Measurements from ENCODE around the gene FSTL4. TPM values are rescaled to one million over a fixed set of nuclear protein-coding genes. Genes with fewer than 3 reads are reported as not detected.

The FSTL4 gene
- total and polyA plus RNA-seq, 2 donors from 2014 or later, result 0.09 to 4.0 TPM

DNA sequence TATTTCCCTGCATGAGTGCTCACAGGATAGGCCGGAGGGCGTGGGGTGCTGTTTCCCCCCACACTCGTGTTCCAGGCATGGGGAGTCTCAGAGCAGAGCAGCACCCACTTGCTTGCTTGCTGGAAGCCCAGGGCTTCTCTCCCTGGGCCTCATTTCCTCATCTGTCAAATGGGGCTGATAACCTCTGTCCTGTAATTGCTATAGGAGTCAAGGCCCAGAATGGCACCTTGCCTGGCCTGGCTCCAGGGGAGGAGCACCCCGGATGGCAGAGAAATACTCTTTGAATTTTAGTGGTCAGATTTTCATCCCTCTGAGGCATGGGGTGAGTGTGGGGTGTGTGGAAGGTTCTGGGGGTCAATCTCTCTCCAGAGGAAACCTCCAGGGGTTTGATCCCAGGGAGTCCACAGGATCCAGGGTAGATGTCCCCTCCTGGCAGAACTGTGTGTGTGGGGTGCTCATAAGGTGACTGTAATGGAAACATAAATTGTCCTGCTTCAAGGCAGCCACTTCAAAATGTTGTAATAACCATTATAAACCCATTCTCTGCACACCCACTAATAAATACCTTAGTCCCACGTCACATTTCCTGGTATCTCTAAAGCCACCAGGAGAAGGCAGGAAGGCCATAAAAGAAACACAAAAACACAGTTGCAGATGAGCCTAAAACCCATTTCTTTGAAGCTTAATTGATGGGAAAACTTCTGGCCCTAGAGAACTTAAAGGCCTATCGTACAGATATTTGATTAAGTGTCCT is 272.2 kb downstream of the FSTL4 start:
- FAIRE-seq (no peak), DNase-seq (peak in 1 of 5 donors; percentile 4)
- no peak for TF ChIP-seq CTCF (IDR thresholded peaks at IDR 0.05; ENCODE audit: borderline replicate concordance, extremely low read depth, insufficient read depth)
- H3K4me3 ChIP-seq (ENCODE audit: low read length in 3 of 3), result no peak overlapping the region
- no peaks in the 10 kb centered on the region for H3K27me3 ChIP-seq (ENCODE audit: control insufficient read depth, insufficient read depth, low read length)
- H3K36me3 ChIP-seq (ENCODE audit: control insufficient read depth in 2 of 3, insufficient read depth in 3 of 3, low read length in 3 of 3), result no peaks in the 10 kb centered on the region
- H3K9ac ChIP-seq (ENCODE audit: low read length in 3 of 3), result no peak overlapping the region
- H3K9me3 ChIP-seq (ENCODE audit: control insufficient read depth in 2 of 3, insufficient read depth in 1 of 3, low read length in 3 of 3), result no peaks in the 10 kb centered on the region
- H3K4me1 ChIP-seq (ENCODE audit: control insufficient read depth in 2 of 3, insufficient read depth in 2 of 3, low read depth in 1 of 3, low read length in 3 of 3), result peaks cover 0 to 2% (median 0%) of the 10 kb centered on the region in 3 donors
- intact Hi-C loops (cut with DNase I), result no loop called here
- H3K27ac ChIP-seq (ENCODE audit: low read depth in 2 of 2, low read length in 2 of 2), result no peak overlapping the region

DNA sequence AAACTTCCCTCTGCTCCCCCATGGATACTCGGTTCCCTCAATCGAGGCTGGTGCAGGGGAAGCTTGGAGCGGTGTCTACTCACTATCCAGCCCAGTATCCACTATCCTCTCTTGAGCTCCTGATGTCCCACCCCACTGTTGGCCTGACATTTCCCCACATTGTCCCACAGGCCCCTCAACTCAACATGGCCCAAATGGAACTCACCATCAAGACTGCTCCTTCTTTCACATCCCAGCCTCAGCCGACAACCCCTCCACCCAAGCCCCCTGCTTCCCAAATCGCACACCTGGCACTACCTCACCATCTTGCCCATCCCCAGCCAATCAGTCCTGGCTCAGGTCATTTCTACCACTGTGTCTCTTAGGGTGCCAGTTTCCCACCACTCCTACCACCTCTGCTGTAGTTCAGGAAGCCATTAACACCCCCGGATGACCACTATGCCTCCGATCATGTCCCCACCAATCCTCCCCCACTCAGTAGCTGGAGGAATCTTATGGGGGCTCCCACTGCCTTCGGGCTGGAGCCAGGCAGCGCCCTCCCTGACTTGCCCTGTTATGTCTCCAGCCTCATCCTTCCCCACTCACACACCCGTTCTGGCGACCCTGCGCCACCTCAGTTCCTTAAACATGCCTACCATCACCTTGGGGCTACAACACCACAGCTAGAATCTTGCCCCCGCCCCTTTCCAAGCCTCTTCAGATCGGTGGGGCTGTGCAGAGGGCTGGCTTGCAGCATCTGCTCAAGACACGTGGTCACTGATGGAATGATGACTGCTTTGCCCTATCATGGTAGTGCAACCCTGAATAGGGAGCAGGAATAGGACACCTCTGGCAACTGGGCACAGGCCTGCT is 273.6 kb downstream of the FSTL4 start:
- no peak for TF ChIP-seq CTCF (IDR thresholded peaks at IDR 0.05; ENCODE audit: borderline replicate concordance, extremely low read depth, insufficient read depth)
- Histone ChIP-seq H3K4me3 (ENCODE audit: low read length in 3 of 3) (no peak overlapping the region), H3K36me3 (ENCODE audit: control insufficient read depth in 2 of 3, insufficient read depth in 3 of 3, low read length in 3 of 3) (no peaks in the 10 kb centered on the region), H3K9ac (ENCODE audit: low read length in 3 of 3) (no peak overlapping the region), H3K27ac (ENCODE audit: low read depth in 2 of 2, low read length in 2 of 2) (no peak overlapping the region), H3K27me3 (ENCODE audit: control insufficient read depth, insufficient read depth, low read length) (no peaks in the 10 kb centered on the region), H3K4me1 (ENCODE audit: control insufficient read depth in 2 of 3, insufficient read depth in 2 of 3, low read depth in 1 of 3, low read length in 3 of 3) (peaks cover 0 to 2% (median 0%) of the 10 kb centered on the region in 3 donors), H3K9me3 (ENCODE audit: control insufficient read depth in 2 of 3, insufficient read depth in 1 of 3, low read length in 3 of 3) (no peaks in the 10 kb centered on the region)
- intact Hi-C loops (cut with DNase I), result no loop called here
- DNase-seq (peak in 1 of 5 donors; percentile 35), FAIRE-seq (no peak)

DNA sequence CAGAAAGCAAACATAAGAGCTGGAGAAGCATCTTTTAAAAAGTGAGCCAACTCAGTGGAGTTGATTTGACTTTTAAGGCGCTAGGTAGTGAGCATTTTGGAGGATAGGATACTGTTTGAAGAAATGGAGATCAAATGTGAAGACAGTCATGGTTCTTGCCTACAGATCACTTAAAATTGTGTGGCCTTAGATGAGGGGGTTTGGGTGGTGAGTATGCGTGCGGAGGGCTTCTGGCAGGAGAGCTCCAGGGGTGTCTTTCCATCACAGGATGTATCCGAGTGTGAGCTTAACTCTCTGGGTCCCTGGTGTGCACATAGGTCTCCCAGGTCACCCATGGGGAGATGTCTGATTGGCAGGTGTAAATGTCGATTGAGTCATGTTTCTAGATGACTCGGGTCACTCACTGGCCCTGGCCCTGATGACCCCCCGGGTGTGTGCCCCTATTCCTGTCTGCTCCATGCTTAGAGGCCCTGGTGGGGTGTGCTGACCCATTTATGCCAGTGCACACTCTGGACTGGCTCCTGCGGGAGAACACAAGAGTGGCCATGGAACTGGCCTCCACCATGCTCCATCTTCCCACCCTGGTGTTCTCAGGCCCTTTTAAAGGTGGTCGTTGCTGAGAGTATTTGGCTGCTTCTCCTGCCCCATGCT is 274.4 kb downstream of the FSTL4 start:
- Histone ChIP-seq H3K9ac (ENCODE audit: low read length in 3 of 3) (no peak overlapping the region), H3K36me3 (ENCODE audit: control insufficient read depth in 2 of 3, insufficient read depth in 3 of 3, low read length in 3 of 3) (no peaks in the 10 kb centered on the region), H3K4me3 (ENCODE audit: low read length in 3 of 3) (no peak overlapping the region), H3K27me3 (ENCODE audit: control insufficient read depth, insufficient read depth, low read length) (no peaks in the 10 kb centered on the region), H3K4me1 (ENCODE audit: control insufficient read depth in 2 of 3, insufficient read depth in 2 of 3, low read depth in 1 of 3, low read length in 3 of 3) (peaks cover 0 to 2% (median 0%) of the 10 kb centered on the region in 3 donors), H3K27ac (ENCODE audit: low read depth in 2 of 2, low read length in 2 of 2) (no peak overlapping the region), H3K9me3 (ENCODE audit: control insufficient read depth in 2 of 3, insufficient read depth in 1 of 3, low read length in 3 of 3) (no peaks in the 10 kb centered on the region)
- DNase-seq (peak in 1 of 5 donors; percentile 44), FAIRE-seq (no peak)
- TF ChIP-seq CTCF (IDR thresholded peaks at IDR 0.05; ENCODE audit: borderline replicate concordance, extremely low read depth, insufficient read depth), result no peak
- intact Hi-C loops (cut with DNase I), result no loop called here
